DMS53 treated with DMSO at 0.1 percent for 48 hours (cell line): ENCODE results near the gene ARPC2.

Experiments used
- DNase-seq: peaks from one replicate; lab custom pipeline; 2025; ENCODE audit not compliant: unreplicated experiment; lab: John Stamatoyannopoulos, UW

Gene ARPC2

DNA sequence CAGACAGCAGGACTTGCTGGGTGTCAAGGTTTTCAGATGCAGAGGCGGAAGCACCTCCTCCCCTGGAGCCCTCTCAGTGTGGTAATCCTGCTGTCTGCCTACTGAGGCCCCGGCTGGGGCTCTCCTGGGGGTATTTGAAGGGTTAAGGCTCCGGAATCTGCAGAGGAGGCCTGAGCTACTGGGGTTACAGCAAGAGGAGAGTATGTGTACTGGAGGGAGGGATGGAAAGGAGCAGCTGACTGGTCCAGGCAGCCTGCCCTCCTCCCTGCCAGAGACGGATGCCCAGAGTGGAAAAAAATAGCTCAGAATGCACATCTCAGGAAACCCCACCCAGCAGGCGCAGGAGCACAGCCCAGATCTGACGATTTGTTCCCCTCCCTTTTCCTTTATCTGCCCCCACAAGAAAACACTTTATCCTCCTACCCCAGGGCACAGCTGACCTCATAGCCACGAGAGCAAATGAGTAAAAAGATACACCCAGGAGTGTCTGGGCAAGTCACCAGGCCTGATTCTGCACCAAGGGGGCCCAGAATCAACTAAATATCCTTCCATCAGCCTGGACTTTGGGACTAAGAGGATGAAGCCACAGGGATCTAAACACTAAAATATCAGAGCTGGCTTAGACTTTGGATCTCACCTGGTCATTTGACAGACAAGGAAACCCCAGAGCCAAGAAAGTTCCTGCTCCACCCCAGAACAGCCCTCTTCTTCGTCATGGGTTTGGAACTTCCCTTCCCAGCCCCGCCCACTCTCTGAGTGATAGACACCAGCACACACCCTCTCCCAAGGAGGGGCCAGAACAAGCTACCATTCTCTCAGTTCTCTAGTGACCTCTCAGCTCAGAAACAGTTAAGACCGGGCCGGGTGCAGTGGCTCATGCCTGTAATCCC lies 69.8 kb downstream of the ARPC2 start:
- DNase-seq: no peak

- DNase-seq: no peak
These were observed 72.8 kb downstream of the ARPC2 start for GRCh38 chr2:218289639-218290315.

GRCh38 chr2:218290316-218291261 lies 73.6 kb downstream of the ARPC2 start:
- no peak for DNase-seq

- no peak for DNase-seq
These were observed 74.5 kb downstream of the ARPC2 start for GRCh38 chr2:218291318-218292047.

GRCh38 chr2:218292048-218293014 lies 75.3 kb downstream of the ARPC2 start, which contains the start of gene TMBIM1:
TSS of gene TMBIM1 (minus strand) at chr2:218292503. CDS start at chr2:218282141, 10,362 bp downstream.
- peak; percentile 23 for DNase-seq

GRCh38 chr2:218293715-218294429 lies 76.9 kb downstream of the ARPC2 start:
- no peak for DNase-seq

GRCh38 chr2:218294430-218295022 lies 77.5 kb downstream of the ARPC2 start:
- no peak for DNase-seq

DNA sequence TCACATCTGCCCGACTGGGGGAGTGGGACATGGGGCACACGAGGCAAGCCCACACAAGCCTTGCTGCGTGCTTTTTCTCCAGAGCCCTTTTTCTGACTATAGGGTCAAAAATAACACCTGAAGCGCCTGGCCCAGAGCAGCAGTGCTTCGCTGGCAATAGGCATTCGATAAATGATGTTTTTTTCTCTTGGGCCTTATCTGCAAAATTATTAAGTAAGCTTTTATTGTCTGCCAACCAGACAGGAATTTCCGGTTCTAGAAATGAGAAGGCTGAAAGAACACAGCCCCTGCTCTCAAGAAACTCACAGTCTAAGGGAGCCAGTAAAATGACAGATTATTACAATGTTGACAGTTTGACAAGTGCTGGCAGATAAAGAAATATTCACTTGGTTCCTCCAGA lies 78.0 kb downstream of the ARPC2 start:
- DNase-seq: no peak

DNA sequence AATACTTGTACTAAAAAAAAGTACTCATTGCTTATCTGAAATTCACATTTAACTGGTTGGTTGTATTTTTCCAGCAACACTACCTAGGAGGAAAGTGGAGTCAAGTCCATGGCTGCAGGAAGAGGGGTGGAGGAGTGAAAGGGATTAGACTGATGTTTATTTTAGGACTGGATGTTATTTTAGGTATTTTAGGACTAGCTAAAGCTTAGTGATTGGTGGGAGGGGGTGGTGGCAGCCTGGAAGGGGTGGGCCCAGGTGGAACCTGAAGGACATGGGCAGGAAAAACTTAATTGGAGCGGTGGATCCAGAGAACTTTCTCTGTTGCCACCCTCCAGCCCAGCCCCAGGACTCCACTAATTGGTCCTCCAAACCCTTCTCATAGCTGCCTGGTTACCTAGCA lies 79.2 kb downstream of the ARPC2 start:
- DNase-seq: no peak

GRCh38 chr2:218296847-218297246 lies 79.9 kb downstream of the ARPC2 start:
- no peak for DNase-seq

DNA sequence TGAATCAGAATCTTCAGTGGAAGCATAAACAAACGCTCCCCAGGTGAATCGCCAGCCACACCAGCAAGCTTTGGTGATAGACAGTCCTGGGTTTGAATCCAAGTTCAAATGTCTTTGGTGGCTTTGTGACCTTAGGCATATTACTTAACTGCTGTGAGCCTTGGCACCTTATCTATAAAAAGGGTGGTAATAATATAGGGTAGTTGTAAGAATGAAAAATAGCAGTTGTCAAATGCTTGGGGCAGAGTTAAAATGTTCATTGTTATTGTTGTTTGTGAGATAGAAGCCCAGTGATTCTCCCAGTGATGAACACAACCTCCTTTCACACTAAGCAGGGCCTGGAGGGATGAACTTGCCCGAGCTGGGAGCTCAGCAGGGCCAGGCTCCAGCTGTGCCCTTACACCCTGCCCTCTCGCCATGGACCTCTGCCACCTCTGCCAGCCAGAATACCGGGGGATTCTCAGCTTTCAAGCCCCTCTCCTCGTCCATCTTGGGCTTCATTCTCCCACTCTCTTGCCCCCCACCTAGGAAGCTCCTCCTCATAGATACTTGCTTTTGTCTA lies 81.4 kb downstream of the ARPC2 start:
- no peak for DNase-seq

DNA sequence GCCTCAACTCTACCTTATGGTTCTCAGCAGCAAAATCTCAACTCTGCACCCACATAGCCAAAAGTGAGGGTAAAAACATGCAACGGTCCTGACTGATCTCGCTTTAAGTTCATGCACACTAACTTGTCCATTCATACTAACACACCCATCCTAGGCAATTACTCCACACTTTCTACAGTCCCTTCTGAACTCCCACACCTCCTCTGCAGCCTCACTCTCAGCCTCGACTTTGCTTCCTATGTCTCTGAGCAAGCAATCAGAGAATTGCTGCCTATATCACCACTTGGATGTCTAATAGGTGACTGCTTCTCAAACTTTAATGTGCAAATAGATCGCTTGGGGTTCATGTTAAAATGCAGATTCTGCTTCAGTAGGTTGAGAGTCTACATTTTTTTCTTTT lies 83.2 kb downstream of the ARPC2 start:
- no peak for DNase-seq

DNA sequence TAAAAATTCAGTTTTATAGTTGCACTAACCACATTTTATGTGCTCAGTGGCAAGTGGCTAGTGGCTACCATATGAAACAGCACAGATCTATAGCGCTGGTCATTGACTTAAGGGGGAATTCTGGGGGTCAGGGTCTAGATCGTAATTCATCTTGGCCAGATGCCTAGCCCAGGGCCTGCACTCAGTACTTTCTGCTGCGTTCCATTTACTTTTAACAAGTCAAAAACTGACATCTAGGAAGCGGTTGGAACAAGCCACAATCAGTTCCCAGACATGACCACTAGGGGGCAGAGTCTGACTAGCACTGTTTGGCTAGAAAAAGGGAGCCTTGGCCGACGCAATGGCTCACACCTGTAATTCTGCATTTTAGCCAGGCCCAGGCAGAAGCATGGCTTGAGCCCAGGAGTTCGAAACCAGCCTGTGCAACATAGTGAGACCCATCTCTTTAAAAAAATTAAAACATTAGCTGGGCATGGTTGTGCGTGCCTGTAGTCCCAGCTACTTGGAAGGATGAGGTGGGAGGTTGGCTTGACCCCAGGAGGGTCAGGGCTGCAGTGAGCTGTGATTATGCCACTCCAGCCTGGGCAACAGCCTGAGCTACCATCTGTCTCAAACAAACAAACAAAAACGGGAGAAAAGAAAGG lies 84.3 kb downstream of the ARPC2 start:
- DNase-seq: peak; percentile 77
